IPS-18c (cell line): ENCODE measurements around the gene PIGX.
A peak's percentile ranks its signal among the peaks of the same experiment; 100 is the strongest.

Experiments used
- H3K4me3 ChIP-seq: 2 replicates; pipeline ENCODE4 v1.7.0; 2013; ENCODE audit warnings: low read depth, mild to moderate bottlenecking, low read length, moderate library complexity; ENCODE audit not compliant: insufficient read depth
- H3K9me3 ChIP-seq: one replicate; pipeline ENCODE4 v1.6.1; 2013; ENCODE audit warnings: mild to moderate bottlenecking, low read length, moderate library complexity; ENCODE audit not compliant: control insufficient read depth, insufficient read depth

The PIGX gene

DNA sequence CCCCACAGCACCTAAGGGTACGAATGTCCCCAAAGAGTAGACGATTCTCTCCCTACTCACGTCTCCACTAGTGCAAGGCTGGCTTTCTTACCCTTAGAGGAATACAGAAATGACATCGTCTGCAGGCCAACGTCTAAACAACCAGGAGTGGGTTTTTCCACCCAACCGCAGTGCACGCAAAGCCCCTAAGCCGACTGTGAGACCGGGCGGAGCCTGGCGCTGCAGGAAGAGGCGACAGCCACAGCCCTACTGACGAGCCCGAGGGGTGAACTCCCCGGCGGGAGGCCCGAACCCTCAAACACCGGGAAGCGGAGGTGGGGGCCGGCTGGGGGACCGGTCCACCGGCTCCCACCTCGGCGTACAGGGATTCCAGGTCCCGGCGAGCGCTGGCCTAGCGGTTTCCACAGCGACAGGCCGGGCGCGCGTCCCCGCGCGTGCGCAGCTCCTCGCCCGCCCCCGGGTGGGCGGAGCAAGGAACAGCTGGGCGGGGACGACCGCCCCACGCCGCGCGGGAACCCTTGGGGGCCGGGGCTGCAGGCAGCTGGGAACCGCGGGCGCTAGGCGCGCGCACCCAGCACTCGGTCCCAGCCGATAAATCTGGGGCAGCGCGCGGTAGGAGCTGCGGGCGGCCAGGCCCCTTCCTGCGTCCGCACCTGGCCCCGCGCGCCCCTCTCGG is at the start of gene PIGX, which contains the start of gene CEP19:
Gene PIGX, plus strand, starts transcription at position 540 of the 676 bp plus-strand sequence.
Gene CEP19, minus strand, starts transcription at position 413 of the 676 bp plus-strand sequence. CDS start 3,593 bp downstream, outside the sequence.
- Histone ChIP-seq H3K4me3 (peak within 1 kb of the TSS; percentile 80), H3K9me3 (no peaks in the 10 kb centered on the region)

DNA sequence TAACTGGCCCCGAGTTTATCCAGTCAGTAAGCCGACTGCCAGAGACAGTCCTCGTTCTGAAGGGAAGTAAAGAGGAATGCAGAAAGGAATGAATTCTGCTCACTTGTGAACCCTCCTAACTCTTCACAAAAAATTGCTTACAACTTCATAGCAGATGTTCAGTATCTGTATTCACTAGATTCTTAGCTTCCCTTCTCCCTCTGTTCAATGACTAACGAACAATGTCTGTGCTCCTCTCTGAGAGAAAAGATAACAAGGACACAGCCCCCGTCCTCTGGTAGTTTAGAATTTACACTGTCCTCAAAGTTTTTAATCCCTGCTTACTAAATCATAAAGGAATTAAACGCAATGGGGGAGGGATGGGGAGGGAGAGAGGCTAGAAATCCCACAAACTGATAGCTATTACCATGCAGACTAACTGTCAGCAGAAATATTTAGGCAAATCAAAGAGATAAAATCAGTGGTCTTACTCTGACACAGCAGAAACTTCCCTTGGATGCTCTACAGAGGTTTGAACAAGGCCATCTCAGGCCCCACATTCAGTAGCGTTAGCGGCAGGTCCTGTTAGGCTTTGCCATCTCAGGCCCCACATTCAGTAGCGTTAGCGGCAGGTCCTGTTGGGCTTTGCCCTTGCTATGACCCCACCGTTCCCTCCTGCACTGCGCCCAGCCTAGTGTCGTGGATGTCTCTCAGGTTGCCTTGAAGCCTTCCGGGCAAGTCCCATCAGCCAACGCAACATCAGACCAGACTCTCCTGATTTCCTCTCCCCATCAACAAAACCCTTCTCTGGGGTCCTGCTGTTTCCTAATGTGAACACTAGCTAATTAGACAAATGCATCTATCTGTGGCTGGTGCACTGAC is 49.2 kb upstream of the PIGX start:
- H3K4me3 ChIP-seq, result no peak overlapping the region
- H3K9me3 ChIP-seq, result no peaks in the 10 kb centered on the region

DNA sequence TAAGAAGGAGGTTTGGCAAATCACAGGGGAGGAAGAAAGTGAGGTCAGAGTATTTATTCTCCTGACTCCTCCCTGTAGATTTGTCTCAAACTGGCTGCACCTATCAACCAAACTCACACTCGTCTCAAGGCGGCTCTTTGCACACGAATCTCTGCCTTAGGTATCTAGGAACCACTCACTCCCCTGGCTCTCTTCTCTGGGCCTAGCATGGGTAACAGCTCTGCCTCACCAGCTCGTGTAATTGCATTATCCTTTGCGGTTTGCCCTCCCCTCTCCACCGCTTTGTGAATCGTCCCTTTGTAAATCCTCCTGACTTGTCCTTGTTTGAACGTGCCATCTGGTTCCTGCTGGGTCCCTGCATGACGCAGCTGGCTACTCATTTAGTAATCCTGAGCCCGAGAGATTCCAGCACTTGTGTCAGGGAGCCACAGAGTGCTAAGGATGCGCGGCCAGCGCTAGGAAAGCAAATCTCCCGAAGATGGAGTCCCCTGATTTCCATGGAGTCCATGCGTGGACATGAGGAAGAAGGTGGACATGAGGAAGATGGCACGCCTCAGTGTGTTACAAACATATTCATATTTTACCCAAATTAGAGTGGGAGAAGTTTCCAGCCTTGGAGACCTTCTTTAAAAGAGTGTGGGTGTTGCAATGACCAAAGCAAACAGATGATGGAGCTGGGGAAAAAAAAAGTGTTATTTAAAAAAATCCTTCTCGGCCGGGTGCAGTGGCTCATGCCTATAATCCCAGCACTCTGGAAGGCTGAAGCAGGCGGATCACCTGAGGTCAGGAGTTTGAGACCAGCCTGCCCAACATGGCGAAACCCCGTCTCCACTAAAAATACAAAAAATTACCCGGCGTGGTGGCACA is 45.9 kb upstream of the PIGX start:
- H3K4me3 ChIP-seq, result no peak overlapping the region

DNA sequence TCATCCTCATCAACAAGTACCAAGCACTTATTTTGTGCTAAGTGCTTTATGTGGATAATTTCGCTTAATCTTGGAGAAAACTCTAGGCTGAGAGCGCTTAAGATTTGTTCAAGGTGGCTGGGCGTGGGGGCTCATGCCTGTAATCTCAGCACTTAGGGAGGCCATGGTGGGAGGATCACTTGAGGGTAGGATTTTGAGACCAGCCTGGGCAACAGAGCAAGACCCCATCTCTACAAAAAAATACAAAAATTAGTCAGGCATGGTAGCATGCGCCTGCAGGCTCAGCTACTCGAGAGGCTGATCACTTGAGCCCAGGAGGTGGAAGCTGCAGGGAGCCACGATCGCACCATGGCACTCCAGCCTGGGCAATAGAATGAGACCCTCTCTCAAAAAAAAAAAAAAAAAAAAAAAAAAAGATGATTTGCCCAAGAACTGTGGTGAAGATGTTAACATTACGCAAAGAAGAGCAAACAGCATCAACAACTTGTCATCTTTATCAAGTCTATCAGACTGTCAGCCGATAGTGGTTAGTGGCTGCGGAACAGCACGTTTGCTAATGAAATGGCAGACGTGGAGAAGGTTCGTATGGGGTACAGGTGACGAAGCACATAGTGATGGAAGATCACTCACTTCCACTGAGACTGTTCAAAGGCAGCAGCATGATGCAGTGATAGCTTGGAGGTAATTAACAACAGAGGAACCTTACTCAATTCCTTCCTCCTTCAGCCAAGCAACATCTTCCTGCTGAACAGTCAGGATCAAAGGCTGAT is 44.9 kb upstream of the PIGX start:
- no peak overlapping the region for H3K4me3 ChIP-seq
- H3K9me3 ChIP-seq, result no peaks in the 10 kb centered on the region

More for the DNA sequence above, 45.9 kb upstream of the PIGX start:
- no peaks in the 10 kb centered on the region for H3K9me3 ChIP-seq

GRCh38 chr3:196670339-196670738 is 41.8 kb upstream of the PIGX start:
- Histone ChIP-seq H3K4me3 (no peak overlapping the region), H3K9me3 (no peaks in the 10 kb centered on the region)

GRCh38 chr3:196673632-196674031 is 38.5 kb upstream of the PIGX start:
- H3K9me3 ChIP-seq, result no peaks in the 10 kb centered on the region
- H3K4me3 ChIP-seq, result no peak overlapping the region

- no peaks in the 10 kb centered on the region for H3K9me3 ChIP-seq
- no peak overlapping the region for H3K4me3 ChIP-seq
These were observed 34.8 kb upstream of the PIGX start for GRCh38 chr3:196677353-196677752.

GRCh38 chr3:196677931-196678330 is 34.2 kb upstream of the PIGX start:
- Histone ChIP-seq H3K4me3 (no peak overlapping the region), H3K9me3 (no peaks in the 10 kb centered on the region)

DNA sequence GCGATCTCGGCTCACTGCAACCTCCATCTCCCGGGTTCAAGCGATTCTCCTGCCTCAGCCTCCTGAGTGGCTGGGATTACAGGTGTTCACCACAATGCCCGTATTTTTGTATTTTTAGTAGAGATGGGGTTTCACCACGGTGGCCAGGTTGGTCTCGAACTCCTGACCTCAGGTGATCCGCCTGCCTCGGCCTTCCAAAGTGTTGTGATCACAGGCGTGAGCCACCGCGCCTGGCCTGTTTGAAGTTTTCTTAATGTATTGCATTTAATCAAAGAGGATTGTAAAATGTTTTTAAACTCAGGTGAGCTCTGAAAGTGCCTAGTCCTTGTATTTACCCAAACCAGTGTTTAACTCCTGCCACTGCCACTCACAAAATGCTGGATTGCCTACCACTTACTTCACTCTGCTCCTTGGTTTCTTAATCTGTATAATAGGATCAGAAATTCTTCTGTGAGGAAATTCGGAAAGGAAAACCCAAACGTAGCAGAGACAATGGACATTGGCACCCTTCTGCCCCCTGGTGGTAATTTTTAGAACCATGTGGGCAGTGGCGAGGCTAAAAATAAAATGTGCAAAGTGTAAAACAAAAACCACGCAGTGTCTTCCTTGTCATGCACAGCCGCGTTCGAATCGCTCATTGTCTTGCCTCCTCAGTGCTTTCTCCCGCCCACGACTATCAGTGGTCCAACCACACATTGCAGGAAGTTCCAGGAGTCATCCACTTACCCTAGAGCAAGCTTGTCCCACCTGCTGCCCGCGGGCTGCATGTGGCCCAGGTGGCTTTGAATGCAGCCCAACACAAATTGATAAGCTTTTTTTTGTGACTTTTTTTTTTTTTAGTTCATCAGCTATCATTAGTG is 27.4 kb upstream of the PIGX start:
- H3K4me3 ChIP-seq, result no peak overlapping the region
- no peaks in the 10 kb centered on the region for H3K9me3 ChIP-seq

DNA sequence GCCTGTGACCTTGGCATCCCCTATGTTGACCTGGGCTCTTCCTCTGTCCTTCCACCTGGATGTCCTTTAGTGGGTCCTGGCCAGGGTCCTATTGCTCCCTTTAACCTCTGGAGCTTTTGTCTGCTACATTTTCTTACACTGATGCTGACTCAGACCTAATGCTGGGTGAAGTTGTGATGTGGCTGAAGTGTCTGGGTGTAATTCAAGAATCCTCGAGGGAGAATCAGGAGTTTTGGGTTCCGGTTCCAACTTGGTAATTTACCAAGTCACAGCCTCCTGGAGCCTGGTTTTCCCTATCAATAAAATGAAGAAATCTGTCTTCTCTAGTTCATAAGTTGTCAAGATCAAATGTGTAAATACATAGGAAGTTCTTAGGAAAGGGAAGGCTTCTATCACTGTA is 25.7 kb upstream of the PIGX start:
- no peaks in the 10 kb centered on the region for H3K9me3 ChIP-seq
- no peak overlapping the region for H3K4me3 ChIP-seq

GRCh38 chr3:196688349-196688748 is 23.8 kb upstream of the PIGX start:
- Histone ChIP-seq H3K4me3 (no peak overlapping the region), H3K9me3 (no peaks in the 10 kb centered on the region)

GRCh38 chr3:196689941-196690660 is 22.1 kb upstream of the PIGX start:
- H3K9me3 ChIP-seq, result no peaks in the 10 kb centered on the region
- no peak overlapping the region for H3K4me3 ChIP-seq

GRCh38 chr3:196691386-196691785 is 20.8 kb upstream of the PIGX start:
- Histone ChIP-seq H3K9me3 (no peaks in the 10 kb centered on the region), H3K4me3 (no peak overlapping the region)

DNA sequence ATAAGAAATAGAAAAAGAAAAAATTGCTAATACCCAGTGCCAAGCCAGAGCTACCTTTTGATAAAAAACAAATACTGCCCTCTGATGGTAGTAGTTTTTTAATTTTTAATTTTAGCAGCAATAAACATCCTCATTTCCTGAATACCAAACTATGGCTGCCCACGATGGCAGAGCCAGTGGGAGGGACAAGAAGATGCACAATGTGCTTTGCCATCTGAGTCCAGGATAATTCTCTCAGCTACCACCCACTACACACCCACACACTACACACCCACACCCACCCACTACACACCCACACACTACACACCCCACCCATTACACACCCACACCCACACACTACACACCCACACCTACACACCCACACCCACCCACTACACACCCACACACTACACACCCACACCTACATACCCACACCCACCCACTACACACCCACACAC is 18.0 kb upstream of the PIGX start:
- H3K4me3 ChIP-seq, result no peak overlapping the region
- H3K9me3 ChIP-seq, result no peaks in the 10 kb centered on the region
